HG03280 (cell line): Measurements from ENCODE around the gene RASL10A.

Experiments
- ATAC-seq: cut with Tn5 transposase; IDR thresholded peaks from one replicate; pipeline ENCODE4 v1.9.1; 2021; ENCODE audit warnings: mild to moderate bottlenecking, moderate library complexity; ENCODE audit not compliant: unreplicated experiment

Gene RASL10A

GRCh38 chr22:29306835-29307595 lies 8.5 kb downstream of the RASL10A start:
- no peak for ATAC-seq

- ATAC-seq: no peak
These were observed 9.2 kb downstream of the RASL10A start, which contains the start of gene GAS2L1 for GRCh38 chr22:29306175-29306834. Gene GAS2L1 (plus strand): TSS chr22:29306650. CDS start chr22:29308106, 1,456 bp downstream.

- no peak for ATAC-seq
These were observed 9.7 kb downstream of the RASL10A start for GRCh38 chr22:29305836-29306174.

- no peak for ATAC-seq
These were observed 12.6 kb downstream of the RASL10A start for GRCh38 chr22:29302681-29303465.

GRCh38 chr22:29302402-29302680 lies 13.2 kb downstream of the RASL10A start:
- ATAC-seq: no peak

GRCh38 chr22:29301716-29302401 lies 13.6 kb downstream of the RASL10A start:
- ATAC-seq: no peak

GRCh38 chr22:29300807-29301601 lies 14.5 kb downstream of the RASL10A start:
- no peak for ATAC-seq

GRCh38 chr22:29300467-29300806 lies 15.1 kb downstream of the RASL10A start:
- no peak for ATAC-seq

- no peak for ATAC-seq
These were observed 16.2 kb downstream of the RASL10A start for GRCh38 chr22:29299136-29299900.

GRCh38 chr22:29298641-29299040 lies 16.9 kb downstream of the RASL10A start:
- no peak for ATAC-seq

GRCh38 chr22:29292379-29292778 lies 23.1 kb downstream of the RASL10A start:
- ATAC-seq: no peak

- no peak for ATAC-seq
These were observed 24.3 kb downstream of the RASL10A start for GRCh38 chr22:29291215-29291614.

GRCh38 chr22:29290061-29290460 lies 25.4 kb downstream of the RASL10A start:
- no peak for ATAC-seq

GRCh38 chr22:29288837-29289236 lies 26.7 kb downstream of the RASL10A start:
- ATAC-seq: no peak

- no peak for ATAC-seq
These were observed 31.3 kb downstream of the RASL10A start for GRCh38 chr22:29284196-29284595.

- ATAC-seq: no peak
These were observed 37.6 kb downstream of the RASL10A start for GRCh38 chr22:29277927-29278326.

- no peak for ATAC-seq
These were observed 39.5 kb downstream of the RASL10A start for GRCh38 chr22:29275819-29276565.

GRCh38 chr22:29275167-29275566 lies 40.3 kb downstream of the RASL10A start:
- no peak for ATAC-seq

- ATAC-seq: no peak
These were observed 42.9 kb downstream of the RASL10A start for GRCh38 chr22:29272624-29273023.
